Peyer's patch (tissue), 4 donors: ENCODE measurements around the gene PPP2R1B. TPM values are rescaled to one million over a fixed set of nuclear protein-coding genes. Genes with fewer than 3 reads are reported as not detected.

Experiments used
- DNase-seq, 3 donors: peaks; one replicate each; pipeline ENCODE4 v3.0.0-alpha.2; 2017 to 2019
- H3K27ac ChIP-seq, 4 donors: fragments of 200-600 bp; sonication (generic); one replicate each; pipeline ENCODE4 v1.5.1; 2016 to 2019
- H3K27me3 ChIP-seq, 2 donors: fragments of 200-600 bp; sonication (generic); one replicate each; pipeline ENCODE4 v1.5.1; 2019
- H3K36me3 ChIP-seq, 3 donors: fragments of 200-600 bp; sonication (generic); one replicate each; pipeline ENCODE4 v1.5.1; 2016 to 2019
- H3K4me1 ChIP-seq, 4 donors: fragments of 200-600 bp; sonication (generic); one replicate each; pipeline ENCODE4 v1.5.1; 2016 to 2019
- H3K4me3 ChIP-seq, 4 donors: fragments of 200-600 bp; sonication (generic); 1 replicate in 3 of 4; 2 replicates in 1 of 4; pipeline ENCODE4 v1.5.1; 2016 to 2019; ENCODE audit warnings: mild to moderate bottlenecking in 1 of 4
- H3K9me3 ChIP-seq, 4 donors: fragments of 200-600 bp; sonication (generic); one replicate each; pipeline ENCODE4 v1.5.1; 2016 to 2019; ENCODE audit warnings: mild to moderate bottlenecking in 1 of 4
- POLR2A ChIP-seq, 2 donors: fragments of 450-650 bp; IDR thresholded peaks; one replicate each; pipeline ENCODE4 v1.5.1; 2017; ENCODE audit warnings: antibody characterized with exemption in 2 of 2, mild to moderate bottlenecking in 2 of 2, moderate library complexity in 2 of 2
- total RNA-seq, 4 donors: library from RNA; depleted of rRNA; stranded (reverse); fragments of >200 nt; gene quantifications; one replicate each; pipeline ENCODE4 v1.1.0, GENCODE V29; 2016
- TF ChIP-seq, protein P1 (sequence below), 6 experiments: fragments of 450-650 bp in 4 of 6; fragments of 200-600 bp in 2 of 6; sonication (generic) in 1 of 6; IDR thresholded peaks; one replicate each; pipeline ENCODE4 v1.5.1; 2017 to 2019; ENCODE audit warnings: antibody characterized with exemption in 6 of 6, mild to moderate bottlenecking in 3 of 6, moderate library complexity in 1 of 6

Gene PPP2R1B
- total RNA-seq, 4 donors from 2014 or later: 25.6 to 51.8 (median 41.7) TPM

DNA sequence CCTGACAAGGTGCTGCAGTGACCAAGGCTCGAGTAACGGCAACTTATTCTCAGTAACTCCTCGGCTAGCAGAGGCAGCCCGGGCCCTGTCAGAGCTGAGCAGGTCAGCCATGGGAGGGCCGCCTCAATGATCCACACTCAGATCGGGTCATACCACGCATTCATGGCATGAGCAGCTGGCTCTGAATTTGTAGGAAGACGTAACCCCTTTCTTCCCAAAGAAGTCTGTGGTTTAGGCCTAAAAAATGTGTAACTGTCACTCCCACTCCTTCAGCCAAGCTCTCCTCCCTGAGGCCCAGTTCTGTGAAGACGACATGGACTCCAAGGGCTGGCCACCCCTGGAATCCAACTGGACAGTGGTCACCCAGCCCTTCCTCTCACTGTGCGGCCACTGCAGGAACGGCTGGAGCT is 30.0 kb downstream of the PPP2R1B start:
- peaks cover 0 to 19% (median 0%) of the 10 kb centered on the region in 3 donors for H3K36me3 ChIP-seq
- H3K4me3 ChIP-seq: no peak overlapping the region
- DNase-seq: no peak
- no peaks in the 10 kb centered on the region for H3K9me3 ChIP-seq
- peak overlapping the region; percentile 75 to 96 (median 88) for H3K27ac ChIP-seq
- no peak for TF ChIP-seq POLR2A (IDR thresholded peaks at IDR 0.05)
- TF ChIP-seq, protein P1, sequence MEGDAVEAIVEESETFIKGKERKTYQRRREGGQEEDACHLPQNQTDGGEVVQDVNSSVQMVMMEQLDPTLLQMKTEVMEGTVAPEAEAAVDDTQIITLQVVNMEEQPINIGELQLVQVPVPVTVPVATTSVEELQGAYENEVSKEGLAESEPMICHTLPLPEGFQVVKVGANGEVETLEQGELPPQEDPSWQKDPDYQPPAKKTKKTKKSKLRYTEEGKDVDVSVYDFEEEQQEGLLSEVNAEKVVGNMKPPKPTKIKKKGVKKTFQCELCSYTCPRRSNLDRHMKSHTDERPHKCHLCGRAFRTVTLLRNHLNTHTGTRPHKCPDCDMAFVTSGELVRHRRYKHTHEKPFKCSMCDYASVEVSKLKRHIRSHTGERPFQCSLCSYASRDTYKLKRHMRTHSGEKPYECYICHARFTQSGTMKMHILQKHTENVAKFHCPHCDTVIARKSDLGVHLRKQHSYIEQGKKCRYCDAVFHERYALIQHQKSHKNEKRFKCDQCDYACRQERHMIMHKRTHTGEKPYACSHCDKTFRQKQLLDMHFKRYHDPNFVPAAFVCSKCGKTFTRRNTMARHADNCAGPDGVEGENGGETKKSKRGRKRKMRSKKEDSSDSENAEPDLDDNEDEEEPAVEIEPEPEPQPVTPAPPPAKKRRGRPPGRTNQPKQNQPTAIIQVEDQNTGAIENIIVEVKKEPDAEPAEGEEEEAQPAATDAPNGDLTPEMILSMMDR (IDR thresholded peaks at IDR 0.05): no peak
- peaks cover 0 to 57% (median 0%) of the 10 kb centered on the region in 4 donors for H3K4me1 ChIP-seq
- H3K27me3 ChIP-seq: no peaks in the 10 kb centered on the region

DNA sequence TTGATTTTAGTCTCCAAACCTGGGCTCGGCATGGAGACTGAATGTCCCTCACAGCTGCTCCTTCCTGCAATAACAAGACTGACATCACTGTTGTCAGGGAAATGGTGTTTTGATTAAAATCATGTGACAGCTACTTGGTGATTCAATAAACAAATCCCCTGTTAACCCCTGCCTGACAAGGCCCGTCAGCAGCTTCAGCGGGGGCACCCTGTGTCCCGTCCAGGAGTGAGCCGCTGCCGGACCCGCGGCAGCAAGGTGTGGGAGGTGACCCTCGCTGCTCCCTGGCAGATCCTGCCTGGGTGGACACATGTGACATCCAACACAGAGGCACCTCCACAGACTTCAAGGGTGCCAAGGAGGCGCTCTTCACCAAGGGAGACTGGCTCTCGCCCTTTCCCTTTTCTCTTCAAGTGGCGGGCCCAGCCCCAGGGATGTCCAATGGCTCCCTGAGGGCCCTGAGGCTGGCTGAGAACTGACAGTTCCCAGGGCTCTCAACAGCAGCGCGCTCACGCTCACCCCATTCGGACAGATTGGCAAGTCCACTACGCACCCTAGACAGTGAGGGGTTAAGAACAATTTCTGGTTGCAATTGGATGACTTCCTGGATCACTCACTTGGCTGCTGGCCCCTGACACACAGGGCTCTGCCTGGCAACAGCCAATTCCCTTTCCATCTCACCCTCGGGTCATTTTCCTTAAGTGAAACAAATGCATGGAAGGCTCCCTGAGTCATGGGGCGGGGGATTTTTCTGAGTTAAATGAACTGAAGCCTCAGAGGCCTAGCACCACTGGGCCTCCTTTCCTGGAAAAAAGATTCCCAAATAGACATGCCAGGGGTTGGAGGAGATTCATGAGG is 30.7 kb downstream of the PPP2R1B start:
- peak in 1 of 3 donors; percentile 73 for DNase-seq
- no peaks in the 10 kb centered on the region for H3K9me3 ChIP-seq
- H3K4me3 ChIP-seq: peak overlapping the region in 3 of 4 donors; percentile 9 to 46 (median 35)
- peaks cover 0 to 64% (median 0%) of the 10 kb centered on the region in 4 donors for H3K4me1 ChIP-seq
- peaks cover 0 to 12% (median 0%) of the 10 kb centered on the region in 3 donors for H3K36me3 ChIP-seq
- TF ChIP-seq, protein P1 (IDR thresholded peaks at IDR 0.05): no peak
- no peak for TF ChIP-seq POLR2A (IDR thresholded peaks at IDR 0.05)
- H3K27ac ChIP-seq: peak overlapping the region; percentile 75 to 96 (median 88)
- H3K27me3 ChIP-seq: no peaks in the 10 kb centered on the region

DNA sequence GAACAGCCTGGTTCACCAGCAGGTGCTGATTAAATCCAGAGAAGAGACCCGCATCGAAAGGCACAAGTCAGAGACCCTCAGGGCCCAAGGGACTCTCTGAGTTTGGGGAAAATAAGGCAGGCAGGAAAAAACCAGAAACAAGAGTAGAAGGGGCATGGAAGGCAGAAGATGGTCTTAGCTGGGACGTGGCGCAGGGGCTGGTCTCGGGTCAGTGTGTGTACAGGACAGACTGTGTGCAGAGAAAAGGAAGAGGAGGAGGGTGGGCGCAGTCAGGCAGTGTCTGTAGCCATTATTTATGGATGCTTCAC is 31.3 kb downstream of the PPP2R1B start:
- Histone ChIP-seq H3K4me3 (no peak overlapping the region), H3K36me3 (peaks cover 0 to 7% (median 0%) of the 10 kb centered on the region in 3 donors), H3K4me1 (peaks cover 0 to 65% (median 0%) of the 10 kb centered on the region in 4 donors), H3K27ac (peak overlapping the region; percentile 75 to 96 (median 88)), H3K27me3 (no peaks in the 10 kb centered on the region), H3K9me3 (no peaks in the 10 kb centered on the region)
- no peak for TF ChIP-seq POLR2A (IDR thresholded peaks at IDR 0.05)
- TF ChIP-seq, protein P1 (IDR thresholded peaks at IDR 0.05): no peak
- no peak for DNase-seq

DNA sequence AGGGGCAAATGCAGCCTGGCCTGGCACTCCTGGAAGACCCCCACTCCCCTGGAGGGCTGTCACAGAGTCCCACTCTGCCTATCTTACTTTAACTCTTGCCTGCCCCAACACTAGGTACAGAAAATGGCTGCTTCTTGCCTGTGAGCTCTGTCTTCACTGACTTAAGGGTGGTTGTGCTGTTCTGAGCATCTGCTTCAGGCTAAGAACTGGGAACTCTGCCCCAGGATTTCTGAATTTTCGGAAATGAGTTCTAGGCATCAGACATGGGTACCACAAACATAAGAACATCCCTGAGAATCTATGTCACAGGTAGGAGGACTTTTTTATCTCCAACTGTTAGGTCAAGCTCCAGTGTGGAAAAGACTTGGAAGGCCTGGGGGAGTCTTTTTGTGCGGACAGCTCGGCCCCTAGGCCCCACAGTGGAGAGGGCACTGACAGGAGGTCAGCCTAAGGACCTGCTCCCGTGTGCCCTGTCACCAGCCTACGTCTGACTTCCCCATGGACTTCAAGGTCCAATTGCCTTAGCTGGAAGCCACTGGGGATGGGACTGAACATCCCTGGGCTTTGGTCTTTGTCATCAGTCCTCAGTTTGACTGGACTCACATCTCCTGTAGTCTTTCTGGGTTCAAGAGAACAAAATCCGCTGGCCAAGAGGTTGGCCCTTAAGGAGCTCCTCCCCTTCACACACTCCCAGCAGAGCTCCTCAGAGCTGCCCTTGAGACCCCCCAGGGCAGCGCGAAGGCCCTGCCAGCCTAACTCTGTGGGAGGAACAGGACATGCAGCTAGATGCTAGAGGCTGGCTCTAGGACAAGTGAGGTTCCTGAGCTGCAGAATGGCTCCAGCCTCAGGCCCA is 31.9 kb downstream of the PPP2R1B start:
- Histone ChIP-seq H3K4me3 (no peak overlapping the region), H3K36me3 (peaks cover 0 to 7% (median 0%) of the 10 kb centered on the region in 3 donors), H3K4me1 (peaks cover 0 to 71% (median 0%) of the 10 kb centered on the region in 4 donors)

DNA sequence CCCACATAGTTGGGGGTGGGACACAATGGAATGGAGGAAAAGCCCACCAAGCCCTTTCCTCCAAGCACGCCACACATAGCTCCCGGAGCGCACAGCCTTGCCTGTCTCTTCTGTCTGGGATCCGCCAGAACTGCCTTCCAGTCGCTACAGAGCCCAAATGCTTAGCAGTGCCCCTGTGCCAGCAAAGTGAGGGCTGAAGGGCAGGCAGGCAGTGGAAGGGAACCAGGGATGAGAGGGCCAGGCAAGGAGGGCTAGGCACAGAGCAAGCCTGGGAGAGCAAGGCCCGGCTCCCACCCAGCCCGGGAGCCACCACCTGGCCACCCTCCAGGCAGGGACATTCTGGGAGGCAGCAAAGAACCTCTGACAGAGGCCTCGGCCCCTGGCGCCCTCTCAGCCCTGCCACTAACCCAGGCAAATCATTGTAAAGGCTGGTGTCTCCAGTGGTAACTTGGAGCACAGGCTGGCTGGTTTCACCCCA is 32.5 kb downstream of the PPP2R1B start:
- peaks cover 0 to 7% (median 0%) of the 10 kb centered on the region in 3 donors for H3K36me3 ChIP-seq
- H3K4me1 ChIP-seq: peaks cover 0 to 75% (median 0%) of the 10 kb centered on the region in 4 donors

More for the DNA sequence above, 31.9 kb downstream of the PPP2R1B start:
- H3K27ac ChIP-seq: peak overlapping the region; percentile 75 to 96 (median 88)
- H3K27me3 ChIP-seq: no peaks in the 10 kb centered on the region
- DNase-seq: no peak
- H3K9me3 ChIP-seq: no peaks in the 10 kb centered on the region
- TF ChIP-seq, protein P1 (IDR thresholded peaks at IDR 0.05): no peak
- TF ChIP-seq POLR2A (IDR thresholded peaks at IDR 0.05): no peak

More for the DNA sequence above, 32.5 kb downstream of the PPP2R1B start:
- Histone ChIP-seq H3K27ac (peak overlapping the region; percentile 75 to 96 (median 88)), H3K4me3 (no peak overlapping the region), H3K27me3 (no peaks in the 10 kb centered on the region), H3K9me3 (no peaks in the 10 kb centered on the region)
- no peak for DNase-seq
- TF ChIP-seq, protein P1 (IDR thresholded peaks at IDR 0.05): no peak
- TF ChIP-seq POLR2A (IDR thresholded peaks at IDR 0.05): no peak
